Fibroblast of villous mesenchyme (primary cell): ENCODE results near the gene HTR6. TPM values are rescaled to one million over a fixed set of nuclear protein-coding genes. Genes with fewer than 3 reads are reported as not detected.

Experiments used
- DNase-seq: peaks from one replicate; pipeline ENCODE4 v3.0.0-alpha.2; 2010; ENCODE audit warnings: low read depth
- H3K4me3 ChIP-seq: 2 replicates; pipeline ENCODE4 v1.5.1; 2011; ENCODE audit warnings: low read depth, mild to moderate bottlenecking, low read length
- total RNA-seq: library from RNA; depleted of rRNA; stranded (reverse); fragments of >200 nt; gene quantifications from 2 replicates; pipeline ENCODE4 v1.2.3, GENCODE V29; 2012
- TF ChIP-seq, protein P1 (sequence below): IDR thresholded peaks from 2 replicates; pipeline ENCODE4 v1.5.1; 2012; ENCODE audit warnings: low read depth, mild to moderate bottlenecking, low read length; ENCODE audit not compliant: insufficient read depth

The HTR6 gene
- total RNA-seq, 1 donor: not detected

DNA sequence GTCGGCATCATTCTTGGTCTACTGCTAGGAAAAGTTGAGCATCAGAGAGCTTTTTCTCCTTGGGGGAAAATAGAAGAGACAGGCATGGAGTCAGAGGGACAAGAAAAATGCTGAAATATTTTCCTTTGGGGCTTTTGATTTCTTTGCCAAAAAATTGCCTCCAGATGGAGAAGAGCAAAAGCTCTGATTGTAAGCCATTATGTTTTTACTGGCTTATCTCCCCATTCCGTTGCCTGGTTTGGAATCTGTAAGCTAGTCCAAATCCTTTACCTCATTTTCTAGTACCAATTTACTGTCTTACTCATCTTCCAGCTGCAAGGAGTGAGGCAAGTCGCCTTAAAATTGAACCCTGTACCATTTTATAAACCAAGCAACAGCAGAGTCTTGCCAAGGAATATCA is 43.9 kb upstream of the HTR6 start:
- TF ChIP-seq, protein P1, sequence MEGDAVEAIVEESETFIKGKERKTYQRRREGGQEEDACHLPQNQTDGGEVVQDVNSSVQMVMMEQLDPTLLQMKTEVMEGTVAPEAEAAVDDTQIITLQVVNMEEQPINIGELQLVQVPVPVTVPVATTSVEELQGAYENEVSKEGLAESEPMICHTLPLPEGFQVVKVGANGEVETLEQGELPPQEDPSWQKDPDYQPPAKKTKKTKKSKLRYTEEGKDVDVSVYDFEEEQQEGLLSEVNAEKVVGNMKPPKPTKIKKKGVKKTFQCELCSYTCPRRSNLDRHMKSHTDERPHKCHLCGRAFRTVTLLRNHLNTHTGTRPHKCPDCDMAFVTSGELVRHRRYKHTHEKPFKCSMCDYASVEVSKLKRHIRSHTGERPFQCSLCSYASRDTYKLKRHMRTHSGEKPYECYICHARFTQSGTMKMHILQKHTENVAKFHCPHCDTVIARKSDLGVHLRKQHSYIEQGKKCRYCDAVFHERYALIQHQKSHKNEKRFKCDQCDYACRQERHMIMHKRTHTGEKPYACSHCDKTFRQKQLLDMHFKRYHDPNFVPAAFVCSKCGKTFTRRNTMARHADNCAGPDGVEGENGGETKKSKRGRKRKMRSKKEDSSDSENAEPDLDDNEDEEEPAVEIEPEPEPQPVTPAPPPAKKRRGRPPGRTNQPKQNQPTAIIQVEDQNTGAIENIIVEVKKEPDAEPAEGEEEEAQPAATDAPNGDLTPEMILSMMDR: no peak
- H3K4me3 ChIP-seq: no peak overlapping the region
- no peak for DNase-seq

- no peak for DNase-seq
- H3K4me3 ChIP-seq: no peak overlapping the region
- TF ChIP-seq, protein P1: no peak
These were observed 43.3 kb upstream of the HTR6 start for GRCh38 chr1:19621274-19621950.

DNA sequence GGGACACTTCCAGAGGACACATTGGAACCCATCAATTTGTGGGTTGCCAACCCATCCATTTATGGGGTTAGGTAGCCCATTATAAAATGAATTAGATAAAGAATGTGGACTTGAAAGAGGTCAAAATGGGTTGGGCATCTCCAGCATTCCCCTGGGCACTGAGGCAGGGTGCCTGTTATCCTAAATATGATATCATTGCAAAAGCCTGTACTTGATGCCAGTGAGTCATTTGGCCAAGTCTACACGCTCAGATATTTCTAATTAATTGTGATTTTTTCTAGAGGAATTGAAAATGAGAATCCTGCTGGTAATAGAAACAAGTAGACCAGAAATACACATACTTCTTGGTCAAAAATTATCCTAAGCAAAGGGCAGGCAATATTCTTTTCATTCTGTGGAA is 42.5 kb upstream of the HTR6 start:
- no peak for DNase-seq
- no peak overlapping the region for H3K4me3 ChIP-seq
- TF ChIP-seq, protein P1: no peak

- H3K4me3 ChIP-seq: no peak overlapping the region
- no peak for DNase-seq
- TF ChIP-seq, protein P1: no peak
These were observed 41.2 kb upstream of the HTR6 start for GRCh38 chr1:19623523-19623922.

GRCh38 chr1:19625291-19625937 is 39.3 kb upstream of the HTR6 start:
- H3K4me3 ChIP-seq: no peak overlapping the region
- DNase-seq: no peak
- TF ChIP-seq, protein P1: no peak

GRCh38 chr1:19628879-19629278 is 35.8 kb upstream of the HTR6 start:
- H3K4me3 ChIP-seq: no peak overlapping the region
- TF ChIP-seq, protein P1: no peak
- no peak for DNase-seq
